HG02852 (cell line): ENCODE measurements around the gene BACH1.
"Not testable (repeated sequence)": the region's sequence is repeated elsewhere in the genome, so short reads cannot be mapped to it uniquely, and the experiment has no call there.

Experiments used
- ATAC-seq: cut with Tn5 transposase; IDR thresholded peaks from one replicate; pipeline ENCODE4 v1.9.1; 2021; ENCODE audit warnings: mild to moderate bottlenecking, moderate library complexity; ENCODE audit not compliant: unreplicated experiment

Gene BACH1

GRCh38 chr21:29298348-29299045, at the start of gene BACH1:
BACH1 (plus strand) TSS chr21:29298922; CDS start chr21:29321281, 22,359 bp downstream.
- peak; percentile 47 for ATAC-seq

- ATAC-seq: not testable (repeated sequence)
Observed at GRCh38 chr21:29249289-29249688, 49.4 kb upstream of the BACH1 start.

GRCh38 chr21:29250636-29251035, 48.1 kb upstream of the BACH1 start:
- no peak for ATAC-seq

DNA sequence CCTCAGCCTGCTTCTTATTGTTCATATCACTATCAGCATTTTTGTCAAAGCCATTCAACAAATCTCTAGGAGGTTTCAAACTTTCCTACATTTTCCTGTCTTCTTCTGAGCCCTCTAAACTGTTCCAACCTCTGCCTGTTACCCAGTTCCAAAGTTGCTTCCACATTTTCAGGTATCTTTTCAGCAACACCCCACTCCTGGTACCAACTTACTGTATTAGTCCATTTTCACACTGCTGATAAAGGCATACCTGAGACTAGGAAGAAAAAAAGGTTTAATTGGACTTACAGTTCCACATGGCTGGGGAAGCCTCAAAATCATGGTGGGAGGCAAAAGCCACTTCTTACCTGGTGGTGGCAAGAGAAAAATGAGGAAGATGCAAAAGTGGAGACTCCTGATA, 44.9 kb upstream of the BACH1 start:
- ATAC-seq: not testable (repeated sequence)

DNA sequence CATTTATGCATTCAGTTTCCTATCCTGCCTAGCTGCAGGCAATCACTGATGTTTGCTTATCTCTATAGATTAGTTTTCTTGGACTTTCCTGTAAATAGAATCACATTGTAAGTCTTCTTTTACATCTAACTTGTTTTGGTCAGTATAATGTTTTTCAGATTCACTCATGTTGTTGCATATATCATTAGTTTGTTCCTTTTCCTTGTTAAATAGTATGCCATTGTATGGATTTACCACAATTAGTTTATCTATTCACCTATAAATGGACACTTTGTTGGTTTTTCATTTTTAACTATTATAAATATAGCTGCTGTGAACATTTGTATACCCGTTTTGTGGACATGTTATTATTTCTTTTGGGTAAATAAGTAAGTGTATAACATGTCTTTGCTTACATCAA, 44.2 kb upstream of the BACH1 start:
- ATAC-seq: no peak

GRCh38 chr21:29256126-29256910, 42.4 kb upstream of the BACH1 start:
- ATAC-seq: no peak

GRCh38 chr21:29257701-29258100, 41.0 kb upstream of the BACH1 start:
- ATAC-seq: no peak

GRCh38 chr21:29258626-29259338, 39.9 kb upstream of the BACH1 start:
- no peak for ATAC-seq

DNA sequence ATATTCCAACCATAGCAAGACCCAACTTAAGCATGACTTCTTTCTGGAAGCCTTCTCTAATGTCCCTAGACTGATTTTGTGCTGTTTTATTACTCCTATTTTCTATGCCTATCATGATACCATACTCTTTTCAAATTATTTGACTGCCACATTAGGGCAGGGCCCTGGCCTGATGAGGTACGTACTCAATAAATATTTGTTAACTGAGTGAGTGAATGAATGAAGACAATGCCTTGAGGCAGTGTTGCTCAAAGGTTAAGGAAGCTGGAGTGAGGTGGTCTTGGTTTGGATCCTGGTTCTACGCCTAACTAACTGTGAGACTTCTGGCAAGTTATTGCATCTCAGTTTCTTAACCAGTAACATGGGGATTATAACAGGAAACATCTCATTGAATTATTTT, 38.3 kb upstream of the BACH1 start:
- no peak for ATAC-seq

GRCh38 chr21:29261555-29262540, 36.9 kb upstream of the BACH1 start:
- no peak for ATAC-seq

DNA sequence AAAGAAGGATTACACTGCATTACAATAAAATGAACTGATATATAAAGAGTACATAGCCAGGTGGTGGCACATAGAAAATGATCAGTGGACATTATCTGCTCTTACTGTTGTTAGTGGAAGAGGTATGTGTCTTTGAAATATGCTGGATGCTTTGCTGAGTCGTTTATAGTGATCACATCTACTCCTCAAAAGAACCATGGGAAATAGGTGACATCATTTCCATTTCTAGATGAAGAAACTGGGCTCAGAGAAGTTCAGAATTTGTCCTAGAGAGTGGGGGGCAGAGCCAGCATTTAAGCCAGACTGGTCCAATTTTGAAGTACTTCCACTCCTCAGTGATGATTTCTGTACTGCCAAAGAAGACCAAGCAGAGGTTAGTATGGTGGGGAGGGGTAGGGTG, 34.0 kb upstream of the BACH1 start:
- no peak for ATAC-seq

GRCh38 chr21:29265690-29266479, 32.8 kb upstream of the BACH1 start:
- peak; percentile 50 for ATAC-seq

DNA sequence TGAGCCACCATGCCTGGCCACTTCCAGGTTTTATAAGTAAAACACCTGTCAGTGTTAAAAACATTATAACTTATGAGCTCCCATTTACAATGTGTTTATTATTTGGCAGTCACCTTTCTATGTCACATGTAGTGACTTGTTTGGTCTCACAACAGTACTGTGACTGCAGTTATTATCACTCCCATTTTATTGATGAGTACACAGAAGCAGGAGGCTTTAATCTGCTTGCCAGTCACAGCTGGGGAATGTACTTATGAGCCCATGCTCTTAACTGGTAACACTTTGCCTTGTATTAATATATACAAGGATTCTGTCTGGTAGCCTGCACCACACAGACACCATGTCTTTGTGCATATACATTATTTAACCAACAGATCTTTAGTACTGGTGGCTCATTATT, 31.1 kb upstream of the BACH1 start:
- ATAC-seq: no peak

- no peak for ATAC-seq
Observed at GRCh38 chr21:29271927-29272333, 26.8 kb upstream of the BACH1 start.

DNA sequence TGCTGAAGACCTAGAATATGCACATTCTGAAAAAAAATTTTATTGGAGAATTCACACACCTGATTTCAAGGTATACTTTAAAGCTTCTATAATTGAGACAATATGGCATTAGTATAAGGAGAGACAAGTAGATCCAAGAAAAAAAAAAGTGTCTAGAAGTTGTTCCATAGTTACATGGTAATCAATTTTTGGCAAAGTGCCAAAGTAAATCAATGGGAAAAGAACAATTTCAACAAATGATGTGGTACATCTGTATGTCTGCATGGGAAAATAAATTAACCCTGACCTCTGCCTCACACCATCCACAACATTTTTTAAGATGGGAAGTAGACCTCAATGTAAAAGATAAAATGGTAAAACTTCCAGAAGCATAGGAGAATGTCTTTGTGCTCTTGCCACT, 21.3 kb upstream of the BACH1 start:
- no peak for ATAC-seq

DNA sequence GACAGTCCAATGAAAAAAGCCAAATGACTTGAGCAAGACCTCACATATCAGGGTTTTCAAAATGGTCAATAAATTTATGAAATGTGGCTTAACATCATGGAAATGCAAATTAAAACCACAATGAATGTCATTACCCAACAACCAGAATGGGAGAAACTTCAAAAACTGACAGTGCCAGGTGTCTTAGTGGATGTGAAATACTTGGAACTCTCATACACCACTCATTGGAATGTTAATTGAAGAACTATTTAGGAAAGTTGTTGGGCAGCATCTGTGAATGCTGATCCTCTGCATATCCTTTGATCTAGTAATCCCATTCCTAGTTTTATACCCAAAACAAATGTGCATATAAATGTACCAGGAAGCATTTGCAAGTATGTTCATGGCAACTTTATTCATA, 19.2 kb upstream of the BACH1 start:
- no peak for ATAC-seq

GRCh38 chr21:29281801-29282200, 16.9 kb upstream of the BACH1 start:
- not testable (repeated sequence) for ATAC-seq

- no peak for ATAC-seq
Observed at GRCh38 chr21:29287383-29287782, 11.3 kb upstream of the BACH1 start.

GRCh38 chr21:29288239-29288638, 10.5 kb upstream of the BACH1 start:
- no peak for ATAC-seq

GRCh38 chr21:29289317-29289716, 9.4 kb upstream of the BACH1 start:
- ATAC-seq: no peak
